ENCODE measurements around the gene IVD.

The IVD gene

DNA sequence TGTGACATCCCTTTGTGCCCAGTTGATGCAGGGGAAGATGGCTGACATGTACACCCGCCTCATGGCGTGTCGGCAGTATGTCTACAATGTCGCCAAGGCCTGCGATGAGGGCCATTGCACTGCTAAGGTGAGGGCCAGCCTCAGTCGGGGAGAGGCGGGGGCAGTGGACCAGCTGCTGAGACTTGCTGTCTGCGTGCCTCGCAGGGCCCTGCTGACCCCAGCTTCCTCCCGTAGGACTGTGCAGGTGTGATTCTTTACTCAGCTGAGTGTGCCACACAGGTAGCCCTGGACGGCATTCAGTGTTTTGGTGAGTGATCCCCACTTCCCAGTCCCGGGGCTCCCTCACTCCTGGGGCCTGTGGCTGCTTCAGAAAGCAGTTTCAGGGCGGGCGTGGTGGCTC is 10.5 kb downstream of the IVD start:
- DNase-seq, result no peak

DNA sequence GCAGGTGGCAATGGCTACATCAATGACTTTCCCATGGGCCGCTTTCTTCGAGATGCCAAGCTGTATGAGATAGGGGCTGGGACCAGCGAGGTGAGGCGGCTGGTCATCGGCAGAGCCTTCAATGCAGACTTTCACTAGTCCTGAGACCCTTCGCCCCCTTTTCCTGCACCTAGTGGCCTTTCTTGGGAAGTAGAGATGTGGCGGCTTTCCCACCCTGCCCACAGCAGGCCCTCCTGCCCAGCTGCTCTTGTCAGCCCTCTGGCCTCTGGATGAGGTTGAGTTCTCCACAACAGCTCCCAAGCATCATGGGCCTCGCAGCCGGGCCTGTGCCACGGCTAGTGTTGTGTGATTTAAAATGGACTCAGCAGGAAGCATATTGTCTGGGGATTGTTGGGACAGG is 12.5 kb downstream of the IVD start:
- DNase-seq, result no peak

DNA sequence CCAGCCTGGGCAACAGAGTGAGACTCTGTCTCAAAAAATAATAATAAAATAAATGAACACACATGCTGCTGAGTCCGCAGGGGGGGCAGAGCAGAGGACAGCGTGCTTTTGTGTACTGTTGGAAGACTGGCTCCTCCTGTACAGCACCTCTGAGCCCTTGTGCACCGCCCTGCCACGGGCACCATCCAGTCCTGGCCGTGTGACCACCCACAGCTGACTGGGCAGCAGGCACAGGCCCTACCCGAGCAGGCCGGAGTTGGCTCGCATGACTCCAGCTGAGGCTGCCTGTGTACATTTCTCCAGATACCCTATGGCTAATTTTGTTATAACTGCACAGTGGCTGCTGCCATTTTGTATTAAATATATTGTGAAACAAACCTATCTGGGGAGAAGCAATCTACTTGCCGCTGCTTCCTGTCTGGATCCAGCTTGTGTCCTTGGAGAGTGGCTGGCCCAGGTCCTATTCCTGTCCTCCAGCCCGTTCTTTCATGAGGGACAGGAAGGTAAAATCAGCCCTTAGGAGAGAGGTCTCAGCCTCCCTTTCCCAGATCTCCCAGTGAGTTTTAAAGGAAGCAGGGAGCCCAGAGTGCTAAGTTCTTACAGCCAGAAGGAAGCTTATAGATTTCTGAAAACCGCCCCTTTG is 14.6 kb downstream of the IVD start:
- no peak for DNase-seq

DNA sequence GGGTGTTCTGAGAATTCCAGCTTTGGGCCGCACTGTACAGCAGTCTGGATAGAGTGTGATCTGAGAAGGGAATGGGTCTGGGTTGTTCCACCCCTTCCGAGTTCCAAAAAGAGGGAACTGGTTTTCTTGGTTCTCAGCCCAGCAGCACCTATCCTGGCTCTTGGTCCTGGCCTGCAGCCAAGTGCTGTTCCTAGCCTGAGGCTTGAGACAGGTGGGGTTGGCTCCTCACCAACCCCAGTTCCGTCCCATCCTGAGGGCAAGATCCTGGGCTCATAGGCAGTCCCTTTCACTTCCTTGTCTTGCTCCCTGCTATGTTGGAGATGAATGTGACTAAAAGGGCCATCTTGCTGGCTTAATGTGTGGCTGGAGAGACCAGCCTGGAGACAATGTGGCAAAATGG is 15.2 kb downstream of the IVD start:
- DNase-seq, result no peak

DNA sequence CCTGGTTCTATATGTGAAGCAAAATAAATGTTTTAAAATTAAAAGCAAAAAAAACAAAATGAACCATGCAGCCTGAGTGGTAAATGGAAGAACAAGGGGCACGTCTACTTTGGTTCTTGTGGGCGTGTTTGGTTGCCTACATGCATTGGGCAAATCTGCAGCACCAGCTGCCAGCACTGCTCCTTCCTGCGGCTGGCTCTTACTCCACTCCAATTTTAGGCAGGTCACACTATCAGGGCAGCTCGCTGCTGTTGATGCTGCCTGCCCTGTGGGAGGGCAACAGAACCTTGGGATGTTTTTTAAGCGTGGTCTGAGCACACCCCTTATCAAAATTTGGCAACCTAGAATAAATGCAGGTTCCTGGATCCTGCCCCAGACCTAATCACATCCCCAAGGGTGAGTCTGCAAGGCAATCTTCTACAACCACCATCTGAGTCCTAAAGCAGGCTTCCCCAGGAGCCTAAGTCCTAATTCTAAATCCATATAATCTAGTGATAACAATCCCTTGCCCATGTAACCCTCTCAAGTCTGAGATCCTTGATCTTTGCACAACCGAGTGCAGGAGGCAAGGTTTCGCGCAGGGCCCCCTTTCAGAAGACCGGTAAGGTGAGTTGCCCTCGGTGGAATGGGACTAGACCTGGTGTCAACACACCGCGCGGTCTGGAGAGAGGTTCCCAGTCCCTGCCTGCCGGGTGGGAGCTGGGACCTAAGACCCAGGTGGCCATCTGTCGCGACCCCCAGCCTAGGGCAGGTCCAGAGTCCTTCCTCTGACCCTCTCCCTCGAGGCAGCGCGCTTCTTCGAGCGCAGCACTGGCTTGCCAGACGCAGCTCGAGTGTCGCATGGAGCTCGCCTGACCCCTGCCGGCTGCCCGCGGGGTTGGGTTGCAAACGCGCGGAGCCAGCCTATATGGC is 15.9 kb downstream of the IVD start:
- DNase-seq, result no peak

DNA sequence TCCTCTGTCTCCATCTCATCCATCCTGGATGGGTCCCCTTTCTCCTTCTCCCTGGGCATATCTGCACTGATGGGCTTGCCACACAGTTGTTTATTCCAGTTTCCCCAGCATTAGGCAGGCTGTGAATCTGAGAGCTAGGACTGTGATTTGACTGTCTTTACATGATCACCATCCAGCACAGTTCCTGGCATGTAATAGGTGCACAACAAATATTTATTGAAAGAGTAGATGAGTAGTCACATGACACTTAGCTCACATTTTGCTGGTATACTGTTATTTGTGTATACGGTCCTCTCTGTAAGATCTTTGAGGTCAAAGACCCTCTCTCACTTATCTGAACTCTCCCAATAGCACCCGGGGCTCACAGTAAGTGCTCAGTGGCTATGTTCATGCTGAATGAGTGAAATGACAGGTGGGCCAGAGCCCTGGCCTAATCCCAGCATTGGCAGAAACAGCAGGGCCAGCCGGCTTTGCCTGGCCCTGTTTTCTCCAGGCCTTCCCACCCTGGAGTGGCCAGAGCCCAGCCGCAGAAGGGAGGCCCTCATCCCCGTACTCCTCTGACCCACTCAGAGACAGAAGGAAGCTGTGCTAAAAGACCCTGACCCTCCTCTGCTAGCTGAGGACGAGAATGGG is 19.0 kb downstream of the IVD start:
- no peak for DNase-seq

DNA sequence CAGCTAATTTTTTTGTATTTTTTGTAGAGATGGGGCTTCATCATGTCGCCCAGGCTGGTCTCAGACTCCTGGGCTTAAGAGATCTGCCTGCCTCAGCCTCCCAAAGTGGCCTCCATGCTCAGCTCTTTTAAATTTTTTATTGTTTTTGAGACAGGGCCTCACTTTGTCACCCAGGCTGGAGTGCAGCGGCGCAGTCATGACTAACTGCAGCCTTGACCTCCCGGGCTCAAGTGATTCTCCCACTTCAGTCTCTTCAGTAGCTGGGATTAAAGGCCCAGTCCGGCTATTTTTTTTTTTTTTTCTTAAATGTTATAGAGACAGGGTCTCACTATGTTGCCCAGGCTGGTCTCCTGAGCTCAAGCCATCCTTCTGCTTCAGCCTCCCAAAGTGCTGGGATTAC is 20.1 kb downstream of the IVD start:
- no peak for DNase-seq

DNA sequence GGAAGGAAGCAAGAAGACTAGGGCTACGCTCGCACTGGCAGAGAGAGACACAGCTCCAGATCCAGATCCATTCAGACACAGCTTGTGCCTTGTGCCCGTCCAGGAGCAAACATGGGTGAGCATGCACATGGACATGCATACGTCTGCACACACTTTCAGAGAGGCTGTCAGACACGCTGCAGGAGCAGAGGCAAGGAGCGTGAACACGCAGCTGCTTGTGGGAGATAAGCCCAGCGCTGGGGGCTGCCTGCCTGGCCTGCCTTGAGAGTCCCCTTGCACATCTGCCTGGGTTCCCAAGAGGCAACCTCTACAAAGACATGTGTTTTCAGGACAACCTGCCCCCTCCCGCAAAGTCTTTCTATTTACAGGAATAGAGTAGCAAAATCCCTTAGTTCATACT is 21.6 kb downstream of the IVD start:
- DNase-seq, result no peak

DNA sequence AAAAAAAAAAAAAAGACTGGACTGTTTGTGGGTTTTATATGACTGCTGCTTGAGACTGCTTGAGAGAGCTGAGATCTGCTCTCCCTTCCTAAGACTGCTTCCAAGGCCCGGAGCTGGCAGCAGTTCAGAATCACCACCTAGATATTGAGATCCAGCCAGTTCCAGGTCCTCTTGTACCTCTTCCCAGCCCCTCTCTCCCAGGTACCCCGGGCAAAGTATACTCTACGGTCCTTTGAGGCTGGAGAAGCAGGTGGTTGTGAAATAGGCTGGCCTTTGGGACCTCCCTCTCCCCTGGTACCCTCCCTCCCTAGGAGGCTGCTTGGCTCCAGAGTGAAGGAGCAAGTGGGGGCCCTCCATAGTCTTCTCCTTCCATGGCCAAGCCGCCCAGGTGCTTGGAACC is 22.6 kb downstream of the IVD start:
- DNase-seq, result no peak

DNA sequence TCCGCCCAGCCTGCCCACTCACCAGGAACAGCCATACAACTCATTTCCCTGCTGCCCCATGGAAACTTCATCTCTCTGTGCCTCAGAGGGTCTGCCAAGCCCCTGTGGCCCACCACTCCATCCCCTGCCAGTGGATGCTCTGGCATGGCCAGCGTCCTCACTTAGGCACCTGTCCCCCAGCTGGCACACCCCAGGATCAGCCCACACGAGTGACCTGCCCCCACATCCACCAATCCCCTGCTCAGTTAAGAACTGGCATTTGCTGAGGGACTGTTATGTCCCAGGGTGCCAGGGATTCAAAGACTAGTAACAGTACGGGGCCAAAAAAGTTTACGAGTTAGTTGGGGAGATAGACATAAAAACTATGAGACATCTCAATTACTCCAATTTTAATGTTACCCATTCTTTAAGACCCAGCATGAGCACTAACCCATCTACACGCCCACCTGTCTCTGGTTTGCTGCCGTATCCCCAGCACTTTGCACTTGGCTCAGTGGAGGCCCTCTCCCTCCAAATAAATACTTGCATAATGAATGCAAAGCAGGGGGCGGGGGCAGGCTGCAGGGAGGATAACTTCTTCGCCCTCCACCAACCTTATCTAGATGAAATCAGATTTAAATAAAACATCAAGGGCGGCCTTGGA is 23.6 kb downstream of the IVD start:
- DNase-seq, result no peak

DNA sequence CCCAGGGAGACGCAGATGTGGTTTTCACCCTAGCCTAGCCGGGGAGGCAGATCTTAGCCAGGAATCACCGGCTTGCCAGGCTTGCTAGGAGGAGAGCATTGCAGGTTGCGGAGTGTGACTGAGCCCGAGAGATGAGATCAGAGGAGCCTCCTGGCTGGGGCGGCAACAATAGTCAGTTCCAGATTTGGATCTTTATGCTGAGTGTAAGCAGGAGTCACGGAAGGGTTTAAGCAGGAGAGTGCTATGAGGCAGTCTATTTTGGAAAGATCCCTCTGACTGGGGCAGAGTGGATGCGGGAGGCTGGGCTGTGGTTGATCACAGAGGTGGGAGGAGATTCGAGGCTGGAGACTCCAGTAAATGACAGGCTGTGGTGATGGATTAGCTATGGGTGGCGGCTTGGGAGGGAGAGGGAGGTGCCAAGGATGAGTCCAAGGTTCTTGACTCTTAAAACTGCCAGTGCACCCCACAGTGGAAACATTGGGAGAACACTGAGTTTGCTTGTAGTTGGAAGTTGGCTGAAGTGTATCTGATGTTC is 24.7 kb downstream of the IVD start:
- DNase-seq, result no peak

DNA sequence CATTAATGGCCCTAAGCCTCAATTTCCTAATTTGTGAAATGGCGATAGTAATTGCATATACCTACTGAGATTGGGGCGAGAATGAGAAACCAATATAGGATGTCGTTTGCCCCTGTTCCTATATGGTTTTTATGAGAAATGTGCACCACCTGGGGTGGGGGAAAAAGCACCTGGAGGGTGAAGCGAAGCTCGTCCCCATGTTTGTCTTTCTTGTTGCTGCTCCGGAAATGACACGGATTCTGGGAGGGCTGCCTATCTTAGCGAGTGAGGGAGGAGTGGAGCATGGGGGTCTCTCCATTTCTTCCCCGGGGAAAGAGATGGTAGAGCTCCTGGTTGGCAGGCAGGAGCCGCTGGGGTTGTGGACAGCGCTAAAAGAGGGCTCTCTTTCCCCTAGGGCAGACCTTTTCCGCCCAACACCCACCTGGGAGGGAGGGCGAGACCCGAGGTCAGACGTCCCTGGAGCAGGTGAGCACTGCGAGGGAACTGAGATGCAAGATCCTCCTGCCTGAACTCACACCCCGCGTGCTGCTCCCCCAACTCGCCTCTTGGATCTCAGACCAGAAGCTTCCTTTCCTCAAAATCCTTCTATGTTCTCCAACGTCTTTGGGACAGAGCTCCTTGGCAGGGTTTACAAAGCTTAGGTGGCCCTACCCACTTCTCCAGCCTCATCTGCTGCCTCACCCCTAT is 29.6 kb downstream of the IVD start:
- DNase-seq, result no peak

DNA sequence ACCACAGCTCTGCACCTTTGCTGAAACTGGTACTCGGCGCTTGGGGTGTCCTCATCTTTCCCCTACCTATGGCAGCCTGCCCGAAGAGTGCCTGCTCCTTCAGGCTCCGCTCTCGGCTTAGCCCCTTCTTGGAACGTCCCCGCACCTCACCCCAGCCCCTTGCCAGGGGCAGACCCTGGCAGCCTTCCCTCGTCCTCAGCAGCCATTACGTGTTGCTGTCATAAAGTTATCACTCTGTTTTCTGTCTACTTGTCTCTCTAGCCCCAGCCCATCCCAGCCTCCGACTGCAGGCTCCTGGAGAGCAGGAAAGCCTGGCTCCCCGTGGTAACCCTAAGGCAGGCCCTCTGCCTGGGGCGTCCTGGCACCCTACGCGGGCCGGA is 30.1 kb downstream of the IVD start:
- no peak for DNase-seq

DNA sequence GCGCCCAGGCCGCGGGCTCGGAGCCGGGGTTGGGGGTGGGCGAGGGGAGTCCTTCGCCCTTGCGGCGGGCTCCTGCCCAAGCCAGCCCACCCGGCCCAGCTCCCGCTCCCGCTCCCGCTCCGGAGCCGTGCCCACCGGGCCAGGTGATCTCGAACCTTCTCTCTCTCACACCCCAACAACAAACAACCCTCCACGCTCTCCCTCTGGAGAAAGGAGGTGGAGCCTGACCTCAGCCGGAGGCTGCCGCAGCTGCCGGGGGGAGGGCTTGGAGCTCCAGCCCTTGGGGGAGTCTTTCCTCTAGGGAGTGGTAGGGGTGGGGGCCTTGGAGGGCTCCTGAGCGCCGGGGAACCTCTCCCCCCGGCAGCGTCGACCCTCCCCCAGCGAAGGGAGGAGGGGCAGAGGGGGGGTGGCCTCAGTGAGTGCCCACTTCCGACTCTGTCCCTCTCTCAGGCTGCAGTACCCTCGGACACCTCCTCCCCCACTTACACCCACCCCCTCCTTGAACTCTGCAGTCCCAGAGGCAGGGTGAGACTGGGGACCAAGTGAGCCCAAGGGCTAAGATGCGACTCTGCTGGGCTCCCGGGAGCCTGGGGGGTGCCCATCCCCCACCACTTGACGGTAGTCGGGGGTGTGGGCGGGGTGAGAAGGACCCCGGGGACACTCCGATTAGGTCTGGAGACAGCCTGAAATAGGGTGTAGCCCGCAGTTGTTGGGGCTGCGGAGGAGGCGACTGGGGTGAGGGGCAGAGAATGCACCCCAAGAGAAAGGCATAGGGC is 30.7 kb downstream of the IVD start:
- no peak for DNase-seq

DNA sequence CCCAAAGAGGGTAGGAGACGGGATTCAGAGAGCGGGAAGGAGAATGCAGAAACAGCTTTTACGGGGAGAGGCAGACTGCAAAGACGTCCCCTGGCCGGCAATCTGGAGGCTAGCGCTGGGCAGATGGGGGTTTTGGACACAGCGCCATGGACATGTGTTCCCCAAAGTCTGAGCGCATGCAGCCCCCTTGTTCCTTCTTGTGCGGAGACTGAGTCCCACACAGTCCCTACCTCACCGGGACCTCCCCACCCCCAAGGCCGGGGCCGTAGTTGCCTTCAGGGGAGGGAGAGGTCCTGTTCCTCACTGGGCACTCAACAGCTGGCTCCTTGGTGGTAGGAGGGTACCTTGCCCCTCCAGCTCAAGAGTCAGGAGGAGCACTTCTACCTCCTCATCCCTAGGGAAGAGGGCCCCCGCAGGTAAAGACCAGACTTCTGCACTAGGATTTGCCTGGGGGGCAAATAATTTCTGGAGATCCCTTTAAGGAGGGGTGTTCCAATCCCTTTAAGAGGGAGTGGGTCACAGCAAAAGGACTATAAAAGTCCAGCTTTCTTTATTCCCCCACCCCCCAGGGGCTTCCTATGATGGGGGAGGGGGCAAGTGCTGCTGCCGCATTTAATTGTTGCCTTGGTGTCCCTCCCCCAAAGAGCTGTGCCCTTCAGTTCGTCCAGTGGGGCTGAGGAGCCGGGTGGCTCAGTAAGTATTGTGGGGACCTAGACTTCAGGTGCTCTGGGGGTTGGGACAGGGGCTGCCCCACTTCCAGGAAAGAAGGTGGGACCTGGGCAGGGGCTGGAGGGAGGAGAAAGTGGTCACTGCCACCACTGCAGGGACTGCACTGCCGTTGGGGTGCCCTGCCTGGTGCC is 31.5 kb downstream of the IVD start:
- no peak for DNase-seq

DNA sequence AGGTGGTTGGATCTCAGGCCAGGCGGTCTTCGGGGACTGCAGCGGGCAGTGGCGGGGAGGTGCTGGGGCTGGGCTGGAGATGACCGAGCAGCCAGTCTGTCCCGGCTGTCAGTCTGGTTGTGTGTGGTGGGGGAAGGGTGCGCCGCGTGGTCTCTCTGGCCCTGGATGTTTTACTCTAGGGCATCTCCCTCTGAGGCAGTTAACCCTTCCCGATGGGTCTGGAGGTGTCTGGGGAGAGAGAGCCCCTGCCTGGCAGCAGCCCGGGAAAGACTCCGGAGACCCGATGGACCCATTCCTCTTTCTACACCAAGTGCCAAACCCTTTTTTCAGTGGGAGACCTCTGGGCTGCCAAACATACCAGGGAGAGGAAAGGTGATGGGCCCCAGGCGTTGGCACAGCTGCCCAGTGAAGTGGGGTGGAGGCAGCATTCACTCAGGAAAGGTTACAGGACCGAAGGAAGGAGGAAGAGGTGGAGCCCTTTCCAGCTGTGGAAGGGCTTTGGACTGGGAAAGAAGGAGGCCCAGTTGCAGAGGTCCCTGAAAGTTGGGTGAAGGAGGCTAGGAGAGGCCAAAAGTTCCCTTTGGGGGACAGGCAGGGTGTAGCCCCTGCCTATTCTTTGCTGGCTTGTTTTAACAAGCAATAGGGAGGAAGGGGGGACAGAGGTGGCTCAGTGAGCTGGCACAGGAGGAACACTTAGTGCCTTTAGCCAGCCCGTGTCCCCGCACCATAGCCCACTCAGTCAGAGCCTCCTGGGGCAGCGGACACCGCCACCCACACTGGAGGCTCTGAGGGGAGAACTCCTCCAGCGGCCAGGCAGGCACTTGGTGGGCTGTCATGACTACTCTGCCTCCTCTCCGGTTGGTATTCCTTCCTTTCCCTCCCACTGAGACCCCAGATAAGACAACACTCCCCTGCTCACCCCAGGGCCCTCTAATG is 32.4 kb downstream of the IVD start:
- DNase-seq, result no peak

DNA sequence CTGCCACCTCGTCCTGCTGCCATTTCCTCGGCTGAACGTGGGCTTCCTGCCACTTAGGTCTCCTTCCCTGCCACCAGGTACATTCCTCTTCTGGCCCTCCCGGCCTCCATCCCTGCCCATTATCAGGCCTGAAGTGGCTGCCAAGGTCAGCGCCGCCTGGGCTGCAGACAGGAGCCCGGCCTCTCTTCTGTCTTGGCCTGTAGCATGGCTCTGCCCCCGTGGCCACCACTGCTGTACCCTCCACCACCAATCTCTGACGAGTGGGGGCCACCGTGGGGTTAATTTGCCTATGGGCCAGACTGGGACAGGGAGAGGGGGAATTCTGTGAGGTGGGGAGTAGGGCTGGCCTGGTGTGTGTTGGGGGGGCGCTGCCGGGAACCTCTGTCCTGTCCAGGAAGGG is 33.1 kb downstream of the IVD start:
- DNase-seq, result no peak

DNA sequence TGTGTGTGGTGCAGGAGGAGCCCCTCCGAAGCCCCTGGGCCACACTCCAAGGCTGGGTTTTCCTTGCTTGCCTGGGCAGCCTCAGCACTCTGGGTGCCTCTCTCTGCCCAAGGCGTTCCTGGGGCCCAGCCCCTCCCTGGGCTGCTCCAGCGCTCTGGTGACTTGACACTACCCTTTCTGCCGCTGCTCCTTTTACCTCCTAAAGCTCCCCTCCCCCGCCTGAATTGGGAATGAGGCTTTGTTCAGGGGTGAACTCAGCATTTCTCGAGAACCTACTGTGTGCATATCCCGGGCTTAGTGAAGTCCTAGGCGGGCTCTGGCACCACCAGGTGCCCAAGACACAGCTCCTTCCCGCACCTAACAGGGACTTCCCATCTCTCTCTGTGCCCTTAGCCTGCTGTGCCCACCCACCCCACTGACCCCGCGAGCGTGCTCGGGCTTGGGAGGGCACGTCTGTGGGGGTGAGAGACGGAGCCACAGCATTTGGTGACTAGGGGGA is 33.9 kb downstream of the IVD start:
- DNase-seq, result no peak

DNA sequence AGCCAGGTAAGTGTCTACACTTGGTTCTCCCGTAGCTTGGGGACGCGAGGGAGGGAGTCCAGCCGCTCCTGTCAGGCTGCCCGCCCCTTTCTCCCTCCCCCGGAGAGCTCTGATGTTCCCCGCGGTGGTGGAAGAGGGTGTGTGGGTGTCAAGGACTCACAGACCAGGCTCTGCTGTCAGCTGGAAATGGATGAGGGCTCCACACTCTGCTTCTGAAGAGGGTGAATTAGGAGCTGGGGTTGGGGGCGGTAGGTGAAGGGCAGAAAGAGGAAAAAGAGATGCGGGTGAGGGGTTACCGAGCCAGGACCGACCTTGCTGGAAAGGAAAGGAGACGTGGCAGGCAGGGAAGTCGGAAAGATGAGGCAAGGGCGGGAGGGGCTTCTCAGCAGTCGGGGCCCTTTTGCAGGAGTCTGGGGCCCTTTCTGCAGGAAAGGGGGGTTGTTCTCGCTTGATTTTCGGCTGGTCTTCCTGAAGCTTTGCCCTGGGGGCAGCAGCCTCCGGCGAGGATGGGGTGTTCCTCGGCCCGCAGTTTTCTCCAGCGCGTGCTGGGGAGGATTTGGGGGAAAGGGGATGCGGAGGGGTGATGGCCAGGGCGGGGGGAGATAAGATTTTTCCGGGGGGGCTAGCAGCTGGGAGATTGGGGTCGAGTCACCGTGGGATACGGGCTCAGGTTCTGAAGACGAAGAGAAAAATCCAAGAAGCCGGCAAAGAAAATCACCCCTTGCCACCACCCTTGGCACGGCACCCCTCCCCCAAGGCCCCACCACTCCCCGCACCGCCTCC is 34.6 kb downstream of the IVD start:
- no peak for DNase-seq

Measured in SIG-M5 (cell line).